GM23338 (cell line): ENCODE measurements around the gene EDEM1. TPM values are rescaled to one million over a fixed set of nuclear protein-coding genes. Genes with fewer than 3 reads are reported as not detected.

ENCODE experiments used
- ATAC-seq: fragments of 200-7000 bp; cut with Tn5 transposase; 3 replicates; pipeline ENCODE4 v1.9.1; 2020
- DNase-seq: peaks from one replicate; pipeline ENCODE4 v3.0.0-alpha.2; 2015; ENCODE audit warnings: low spot score
- H2AFZ ChIP-seq: fragments of 200-600 bp; sonication (generic); 2 replicates; pipeline ENCODE4 v1.8.0; 2016; ENCODE audit warnings: antibody characterized with exemption, mild to moderate bottlenecking, moderate library complexity
- H3F3A ChIP-seq: fragments of 200-600 bp; sonication (generic); replicated peaks from 2 replicates; pipeline ENCODE4 v1.8.0; 2017; ENCODE audit warnings: antibody characterized with exemption, mixed run types, low read depth
- H3K27ac ChIP-seq: fragments of 200-600 bp; sonication (generic); 2 replicates; pipeline ENCODE4 v1.6.1; 2016; ENCODE audit warnings: low read depth
- H3K27me3 ChIP-seq: fragments of 200-600 bp; sonication (generic); 2 replicates; pipeline ENCODE4 v1.8.0; 2016; ENCODE audit warnings: mild to moderate bottlenecking, mixed run types, moderate library complexity; ENCODE audit not compliant: insufficient read depth
- H3K36me3 ChIP-seq: fragments of 200-600 bp; sonication (generic); 2 replicates; pipeline ENCODE4 v1.8.0; 2016; ENCODE audit warnings: mild to moderate bottlenecking; ENCODE audit not compliant: insufficient read depth
- H3K4me1 ChIP-seq: fragments of 200-600 bp; sonication (generic); 2 replicates; pipeline ENCODE4 v1.8.0; 2016; ENCODE audit warnings: mild to moderate bottlenecking, moderate library complexity; ENCODE audit not compliant: insufficient read depth
- H3K4me2 ChIP-seq: fragments of 200-600 bp; sonication (generic); 2 replicates; pipeline ENCODE4 v1.7.1; 2017; ENCODE audit warnings: mixed run types
- H3K4me3 ChIP-seq: fragments of 200-600 bp; sonication (generic); 2 replicates; pipeline ENCODE4 v1.6.1; 2016; ENCODE audit warnings: mixed run types
- H3K79me2 ChIP-seq: fragments of 200-600 bp; sonication (generic); replicated peaks from 2 replicates; pipeline ENCODE4 v1.8.0; 2017; ENCODE audit warnings: mild to moderate bottlenecking; ENCODE audit not compliant: insufficient read depth
- H3K9me2 ChIP-seq: fragments of 200-600 bp; sonication (generic); 2 replicates; pipeline ENCODE4 v1.8.0; 2017; ENCODE audit not compliant: insufficient read depth
- H4K20me1 ChIP-seq: fragments of 200-600 bp; sonication (generic); replicated peaks from 2 replicates; pipeline ENCODE4 v1.8.0; 2017; ENCODE audit warnings: mild to moderate bottlenecking; ENCODE audit not compliant: insufficient read depth
- H3K27ac Mint-ChIP-seq: 2 replicates; pipeline ENCODE4 v1.8.0; 2020; ENCODE audit warnings: inconsistent platforms, mild to moderate bottlenecking, moderate library complexity, mixed read lengths
- H3K27me3 Mint-ChIP-seq: 3 replicates; pipeline ENCODE4 v1.8.0; 2022; ENCODE audit warnings: low read depth, mild to moderate bottlenecking, moderate library complexity, mixed read lengths, inconsistent platforms; ENCODE audit not compliant: insufficient read depth, poor library complexity
- H3K36me3 Mint-ChIP-seq: 3 replicates; pipeline ENCODE4 v1.8.0; 2021; ENCODE audit warnings: low read depth, mild to moderate bottlenecking, inconsistent platforms, moderate library complexity, mixed read lengths
- H3K4me1 Mint-ChIP-seq: 3 replicates; pipeline ENCODE4 v1.8.0; 2020; ENCODE audit warnings: mild to moderate bottlenecking, inconsistent platforms, mixed read lengths
- H3K4me3 Mint-ChIP-seq: 3 replicates; pipeline ENCODE4 v1.8.0; 2021; ENCODE audit warnings: moderate library complexity, mild to moderate bottlenecking, inconsistent platforms, mixed read lengths
- H3K9me3 Mint-ChIP-seq: 3 replicates; pipeline ENCODE4 v1.8.0; 2020; ENCODE audit warnings: moderate library complexity, mild to moderate bottlenecking, inconsistent platforms, mixed read lengths
- CREB1 ChIP-seq: fragments of 250-450 bp; sonication (Bioruptor Pico); IDR thresholded peaks from 2 replicates; pipeline ENCODE4 v1.5.0; 2020; ENCODE audit warnings: low read depth, mild to moderate bottlenecking, moderate library complexity
- EZH2 ChIP-seq: fragments of 200-600 bp; sonication (generic); IDR thresholded peaks from one replicate; pipeline ENCODE4 v1.8.0; 2017; ENCODE audit warnings: antibody characterized with exemption, mild to moderate bottlenecking, low read depth; ENCODE audit not compliant: unreplicated experiment
- EZH2phosphoT487 ChIP-seq: fragments of 200-600 bp; sonication (generic); IDR thresholded peaks from one replicate; pipeline ENCODE4 v1.8.1; 2018; ENCODE audit warnings: antibody characterized with exemption; ENCODE audit not compliant: unreplicated experiment
- NANOG ChIP-seq: IDR thresholded peaks from 2 replicates; pipeline ENCODE4 v1.6.1; 2016; ENCODE audit warnings: antibody characterized with exemption, borderline replicate concordance
- POLR2AphosphoS5 ChIP-seq: IDR thresholded peaks from 2 replicates; pipeline ENCODE4 v1.6.1; 2016; ENCODE audit warnings: antibody characterized with exemption, low read depth
- STAT1 ChIP-seq: IDR thresholded peaks from one replicate; pipeline ENCODE4 v1.6.1; 2016; ENCODE audit warnings: antibody characterized with exemption; ENCODE audit not compliant: unreplicated experiment
- ZNF114 ChIP-seq: fragments of 250-450 bp; sonication (Bioruptor Pico); IDR thresholded peaks from 2 replicates; pipeline ENCODE4 v1.5.0; 2020; ENCODE audit warnings: mild to moderate bottlenecking, moderate library complexity
- ZNF331 ChIP-seq: fragments of 250-450 bp; sonication (Bioruptor Pico); IDR thresholded peaks from 2 replicates; pipeline ENCODE4 v1.5.0; 2020; ENCODE audit warnings: low read depth, mild to moderate bottlenecking, moderate library complexity
- polyA plus RNA-seq: library from polyadenylated mRNA; unstranded; fragments of >200 nt; fragmentation: Nextera tagmentation; extraction: Ambion mirVana; gene quantifications from 2 replicates; pipeline ENCODE4 v1.2.1, GENCODE V29; 2016
- total RNA-seq: library from RNA; depleted of rRNA; stranded (reverse); fragments of >200 nt; shearing (Covaris generic); gene quantifications from 2 replicates; pipeline ENCODE4 v1.2.3, GENCODE V29; 2014
- TF ChIP-seq, protein P1 (sequence below): IDR thresholded peaks from one replicate; pipeline ENCODE4 v1.6.1; 2018; ENCODE audit warnings: antibody characterized with exemption; ENCODE audit not compliant: unreplicated experiment
- TF ChIP-seq, protein P2 (sequence below): IDR thresholded peaks from 2 replicates; pipeline ENCODE4 v1.6.1; 2016; ENCODE audit warnings: antibody characterized with exemption

The EDEM1 gene
- total and polyA plus RNA-seq, 2 experiments from 2014 or later, result 2.2 to 36.7 TPM

DNA sequence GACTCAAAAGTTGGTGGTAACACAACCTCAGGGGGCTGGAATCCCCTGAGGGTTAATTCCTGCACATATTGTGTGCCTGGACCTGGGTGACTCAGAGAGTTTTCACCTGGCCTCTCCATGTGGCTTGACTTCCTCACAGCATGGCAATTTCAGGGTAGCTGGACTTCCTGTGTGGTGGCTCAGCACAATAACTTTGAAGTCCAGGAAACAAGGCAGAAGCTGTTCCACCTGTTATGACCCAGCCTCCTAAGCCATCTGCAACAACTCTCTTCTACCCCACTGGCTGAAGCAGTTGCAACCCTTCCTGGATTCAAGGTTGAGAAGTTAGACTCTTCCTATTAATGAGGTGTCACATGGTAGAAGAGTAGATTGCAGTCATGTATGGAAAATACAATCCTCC lies 58.4 kb downstream of the EDEM1 start:
- Histone ChIP-seq H3K27me3 (no peaks in the 10 kb centered on the region), H3K27ac (no peak overlapping the region), H3K9me2 (no peaks in the 10 kb centered on the region), H3K36me3 (no peaks in the 10 kb centered on the region), H4K20me1 (no peaks in the 10 kb centered on the region), H3K4me3 (no peak overlapping the region), H3K4me1 (no peaks in the 10 kb centered on the region), H3K4me2 (no peak overlapping the region), H2AFZ (no peak overlapping the region), H3K79me2 (no peaks in the 10 kb centered on the region), H3F3A (no peaks in the 10 kb centered on the region)
- Mint-ChIP-seq H3K9me3 (peaks cover 69% of the 10 kb centered on the region), H3K4me1 (no peaks in the 10 kb centered on the region), H3K27ac (no peak overlapping the region), H3K27me3 (peaks cover 3% of the 10 kb centered on the region), H3K36me3 (peaks cover 6% of the 10 kb centered on the region; the same call in 2 of the 3 replicates), H3K4me3 (no peak overlapping the region)
- ATAC-seq (no peak), DNase-seq (no peak)
- TF ChIP-seq, protein P1, sequence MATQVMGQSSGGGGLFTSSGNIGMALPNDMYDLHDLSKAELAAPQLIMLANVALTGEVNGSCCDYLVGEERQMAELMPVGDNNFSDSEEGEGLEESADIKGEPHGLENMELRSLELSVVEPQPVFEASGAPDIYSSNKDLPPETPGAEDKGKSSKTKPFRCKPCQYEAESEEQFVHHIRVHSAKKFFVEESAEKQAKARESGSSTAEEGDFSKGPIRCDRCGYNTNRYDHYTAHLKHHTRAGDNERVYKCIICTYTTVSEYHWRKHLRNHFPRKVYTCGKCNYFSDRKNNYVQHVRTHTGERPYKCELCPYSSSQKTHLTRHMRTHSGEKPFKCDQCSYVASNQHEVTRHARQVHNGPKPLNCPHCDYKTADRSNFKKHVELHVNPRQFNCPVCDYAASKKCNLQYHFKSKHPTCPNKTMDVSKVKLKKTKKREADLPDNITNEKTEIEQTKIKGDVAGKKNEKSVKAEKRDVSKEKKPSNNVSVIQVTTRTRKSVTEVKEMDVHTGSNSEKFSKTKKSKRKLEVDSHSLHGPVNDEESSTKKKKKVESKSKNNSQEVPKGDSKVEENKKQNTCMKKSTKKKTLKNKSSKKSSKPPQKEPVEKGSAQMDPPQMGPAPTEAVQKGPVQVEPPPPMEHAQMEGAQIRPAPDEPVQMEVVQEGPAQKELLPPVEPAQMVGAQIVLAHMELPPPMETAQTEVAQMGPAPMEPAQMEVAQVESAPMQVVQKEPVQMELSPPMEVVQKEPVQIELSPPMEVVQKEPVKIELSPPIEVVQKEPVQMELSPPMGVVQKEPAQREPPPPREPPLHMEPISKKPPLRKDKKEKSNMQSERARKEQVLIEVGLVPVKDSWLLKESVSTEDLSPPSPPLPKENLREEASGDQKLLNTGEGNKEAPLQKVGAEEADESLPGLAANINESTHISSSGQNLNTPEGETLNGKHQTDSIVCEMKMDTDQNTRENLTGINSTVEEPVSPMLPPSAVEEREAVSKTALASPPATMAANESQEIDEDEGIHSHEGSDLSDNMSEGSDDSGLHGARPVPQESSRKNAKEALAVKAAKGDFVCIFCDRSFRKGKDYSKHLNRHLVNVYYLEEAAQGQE, result no peak
- TF ChIP-seq EZH2, result no peak
- TF ChIP-seq ZNF114, result no peak

DNA sequence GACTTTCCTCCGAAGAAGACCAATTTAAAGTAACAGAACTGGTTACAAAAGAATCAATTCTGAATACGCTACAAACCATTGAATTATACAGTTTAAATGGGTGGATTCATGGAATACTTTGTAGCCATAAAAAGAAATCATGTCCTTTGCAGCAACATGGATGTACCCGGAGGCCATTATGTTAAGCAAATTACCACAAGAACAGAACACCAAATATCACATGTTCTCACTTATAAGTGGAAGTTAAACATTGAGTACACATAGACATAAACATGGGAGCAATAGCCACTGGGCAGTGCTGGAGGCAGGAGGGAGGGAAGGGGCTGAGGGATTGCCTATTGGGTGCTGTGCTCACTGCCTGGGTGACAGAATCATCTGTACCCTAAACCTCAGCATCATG lies 61.3 kb downstream of the EDEM1 start:
- DNase-seq (no peak), ATAC-seq (no peak)
- no peaks in the 10 kb centered on the region for H3K9me2 ChIP-seq
- no peaks in the 10 kb centered on the region for H3K4me1 Mint-ChIP-seq
- no peak overlapping the region for H3K27ac Mint-ChIP-seq
- H3K4me3 Mint-ChIP-seq, result no peak overlapping the region
- peaks cover 7% of the 10 kb centered on the region for H3K27me3 Mint-ChIP-seq
- H3K36me3 ChIP-seq, result no peaks in the 10 kb centered on the region
- peaks cover 51% of the 10 kb centered on the region for H3K9me3 Mint-ChIP-seq
- no peaks in the 10 kb centered on the region for H4K20me1 ChIP-seq
- no peak overlapping the region for H2AFZ ChIP-seq
- no peaks in the 10 kb centered on the region; the same call in 2 of the 3 replicates for H3K36me3 Mint-ChIP-seq
- H3K27ac ChIP-seq, result no peak overlapping the region
- H3F3A ChIP-seq, result no peaks in the 10 kb centered on the region
- H3K4me1 ChIP-seq, result no peaks in the 10 kb centered on the region
- no peak overlapping the region for H3K4me2 ChIP-seq
- no peaks in the 10 kb centered on the region for H3K79me2 ChIP-seq
- H3K4me3 ChIP-seq, result no peak overlapping the region
- H3K27me3 ChIP-seq, result no peaks in the 10 kb centered on the region
- TF ChIP-seq EZH2phosphoT487 (no peak), STAT1 (no peak), NANOG (no peak), POLR2AphosphoS5 (no peak), ZNF331 (CRISPR knock-in tag) (no peak), ZNF114 (no peak), CREB1 (no peak)
- TF ChIP-seq, protein P2, sequence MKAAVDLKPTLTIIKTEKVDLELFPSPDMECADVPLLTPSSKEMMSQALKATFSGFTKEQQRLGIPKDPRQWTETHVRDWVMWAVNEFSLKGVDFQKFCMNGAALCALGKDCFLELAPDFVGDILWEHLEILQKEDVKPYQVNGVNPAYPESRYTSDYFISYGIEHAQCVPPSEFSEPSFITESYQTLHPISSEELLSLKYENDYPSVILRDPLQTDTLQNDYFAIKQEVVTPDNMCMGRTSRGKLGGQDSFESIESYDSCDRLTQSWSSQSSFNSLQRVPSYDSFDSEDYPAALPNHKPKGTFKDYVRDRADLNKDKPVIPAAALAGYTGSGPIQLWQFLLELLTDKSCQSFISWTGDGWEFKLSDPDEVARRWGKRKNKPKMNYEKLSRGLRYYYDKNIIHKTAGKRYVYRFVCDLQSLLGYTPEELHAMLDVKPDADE, result no peak
- TF ChIP-seq, protein P1, result no peak
